Measurements from ENCODE around the gene SLCO4A1. TPM values are rescaled to one million over a fixed set of nuclear protein-coding genes. Genes with fewer than 3 reads are reported as not detected.

Gene SLCO4A1
- total RNA-seq, 1 experiment from 2014 or later = 48.8 TPM

DNA sequence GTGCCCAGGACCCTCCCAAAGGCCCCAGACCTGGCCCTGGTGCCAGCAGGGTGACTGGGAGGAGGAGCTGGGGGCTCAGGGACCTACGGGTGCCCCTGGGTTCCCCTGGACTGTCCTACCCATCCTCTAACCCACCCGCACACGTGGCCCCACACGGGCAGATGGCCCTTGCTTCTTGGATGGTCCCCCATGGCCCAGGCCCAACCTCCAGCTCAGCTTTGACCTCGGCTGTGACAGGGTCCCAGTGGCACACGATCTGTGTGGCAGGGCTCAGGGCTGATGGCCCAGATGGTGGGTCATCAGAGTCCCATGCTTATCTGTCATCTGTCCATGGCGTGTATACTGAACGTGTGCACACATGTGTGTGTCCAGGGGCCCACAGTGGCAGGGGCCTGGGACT is 70.3 kb downstream of the SLCO4A1 start:
- no peak for TF ChIP-seq EZH2 (IDR thresholded peaks at IDR 0.05; ENCODE audit: borderline replicate concordance, low read depth, low read length, poor library complexity, severe bottlenecking)
- TF ChIP-seq, protein P1, sequence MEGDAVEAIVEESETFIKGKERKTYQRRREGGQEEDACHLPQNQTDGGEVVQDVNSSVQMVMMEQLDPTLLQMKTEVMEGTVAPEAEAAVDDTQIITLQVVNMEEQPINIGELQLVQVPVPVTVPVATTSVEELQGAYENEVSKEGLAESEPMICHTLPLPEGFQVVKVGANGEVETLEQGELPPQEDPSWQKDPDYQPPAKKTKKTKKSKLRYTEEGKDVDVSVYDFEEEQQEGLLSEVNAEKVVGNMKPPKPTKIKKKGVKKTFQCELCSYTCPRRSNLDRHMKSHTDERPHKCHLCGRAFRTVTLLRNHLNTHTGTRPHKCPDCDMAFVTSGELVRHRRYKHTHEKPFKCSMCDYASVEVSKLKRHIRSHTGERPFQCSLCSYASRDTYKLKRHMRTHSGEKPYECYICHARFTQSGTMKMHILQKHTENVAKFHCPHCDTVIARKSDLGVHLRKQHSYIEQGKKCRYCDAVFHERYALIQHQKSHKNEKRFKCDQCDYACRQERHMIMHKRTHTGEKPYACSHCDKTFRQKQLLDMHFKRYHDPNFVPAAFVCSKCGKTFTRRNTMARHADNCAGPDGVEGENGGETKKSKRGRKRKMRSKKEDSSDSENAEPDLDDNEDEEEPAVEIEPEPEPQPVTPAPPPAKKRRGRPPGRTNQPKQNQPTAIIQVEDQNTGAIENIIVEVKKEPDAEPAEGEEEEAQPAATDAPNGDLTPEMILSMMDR (conservative IDR thresholded peaks at IDR 0.05; ENCODE audit: low read depth, low read length) = no peak
- CTCF ChIA-PET = no interaction called here
- Histone ChIP-seq H3K4me3 (ENCODE audit: low read depth, low read length, poor library complexity, severe bottlenecking) (no peak overlapping the region), H3K27ac (ENCODE audit: low read depth, low read length, poor library complexity, severe bottlenecking) (no peak overlapping the region), H3K27me3 (replicated peaks; ENCODE audit: insufficient read depth, low read depth, low read length, poor library complexity) (peaks cover 4% of the 10 kb centered on the region), H3K9me3 (ENCODE audit: low read depth, low read length, poor library complexity, severe bottlenecking) (no peaks in the 10 kb centered on the region), H3K36me3 (ENCODE audit: insufficient read depth, low read length, poor library complexity, severe bottlenecking) (no peaks in the 10 kb centered on the region), H3K4me1 (ENCODE audit: insufficient read depth, low read length, poor library complexity, severe bottlenecking) (peaks cover 31% of the 10 kb centered on the region)
- intact Hi-C loops (cut with micrococcal nuclease; ENCODE audit: unreplicated experiment) = no loop called here
- no peak for DNase-seq (ENCODE audit: low spot score)
- POLR2A ChIA-PET (ENCODE audit: low non-redundant PET) = no interaction called here
- no TSS peak for BruUV-seq (replicated peaks)

DNA sequence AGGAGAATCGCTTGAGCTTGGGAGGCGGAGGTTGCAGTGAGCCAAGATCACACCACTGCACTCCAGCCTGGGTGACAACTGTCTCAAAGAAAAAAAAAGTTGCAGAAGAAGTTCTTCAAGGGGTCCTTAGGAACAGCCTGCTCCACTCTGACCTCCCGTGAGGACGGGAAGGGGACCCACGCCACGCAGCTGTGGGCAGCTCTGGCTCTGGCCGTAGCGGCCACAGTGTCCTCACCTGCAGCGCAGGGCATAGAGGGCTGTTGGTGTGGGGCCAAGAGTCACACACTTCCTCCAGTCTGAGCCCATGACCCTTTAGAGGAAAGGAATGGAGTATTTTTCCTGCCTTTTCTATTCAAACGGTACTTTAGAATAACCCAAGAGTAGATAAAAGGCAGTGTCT is 71.7 kb downstream of the SLCO4A1 start:
- no TSS peak for BruUV-seq (replicated peaks)

DNA sequence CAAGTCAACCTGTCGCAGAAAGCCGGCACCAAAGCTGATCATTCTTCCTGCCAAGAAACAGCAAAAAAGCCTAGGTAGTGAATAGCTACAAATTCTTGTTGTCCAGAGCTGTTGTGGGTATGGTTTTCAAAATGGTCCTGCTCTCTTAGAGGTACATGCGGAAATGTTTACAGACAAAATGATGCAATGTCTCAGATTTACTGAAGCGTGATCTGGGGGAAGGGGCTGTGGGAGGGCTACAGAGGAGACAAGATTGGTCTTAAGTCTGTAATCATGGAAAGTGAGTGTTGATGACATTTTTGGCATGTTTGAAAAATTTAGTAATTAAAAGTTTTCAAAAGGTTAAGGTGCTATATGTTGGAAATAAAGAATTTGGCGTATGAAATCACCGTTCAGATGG is 72.5 kb downstream of the SLCO4A1 start:
- intact Hi-C loops (cut with micrococcal nuclease; ENCODE audit: unreplicated experiment) = no loop called here
- CTCF ChIA-PET = no interaction called here
- DNase-seq (ENCODE audit: low spot score) = no peak

More for the DNA sequence above, 71.7 kb downstream of the SLCO4A1 start:
- intact Hi-C loops (cut with micrococcal nuclease; ENCODE audit: unreplicated experiment) = no loop called here
- peaks cover 22% of the 10 kb centered on the region for H3K4me1 ChIP-seq (ENCODE audit: insufficient read depth, low read length, poor library complexity, severe bottlenecking)
- H3K27me3 ChIP-seq (replicated peaks; ENCODE audit: insufficient read depth, low read depth, low read length, poor library complexity) = peaks cover 4% of the 10 kb centered on the region
- H3K36me3 ChIP-seq (ENCODE audit: insufficient read depth, low read length, poor library complexity, severe bottlenecking) = no peaks in the 10 kb centered on the region
- no peak for DNase-seq (ENCODE audit: low spot score)
- H3K9me3 ChIP-seq (ENCODE audit: low read depth, low read length, poor library complexity, severe bottlenecking) = no peaks in the 10 kb centered on the region
- H3K4me3 ChIP-seq (ENCODE audit: low read depth, low read length, poor library complexity, severe bottlenecking) = no peak overlapping the region
- POLR2A ChIA-PET (ENCODE audit: low non-redundant PET) = no interaction called here
- CTCF ChIA-PET = no interaction called here
- no peak overlapping the region for H3K27ac ChIP-seq (ENCODE audit: low read depth, low read length, poor library complexity, severe bottlenecking)
- TF ChIP-seq, protein P1 (conservative IDR thresholded peaks at IDR 0.05; ENCODE audit: low read depth, low read length) = no peak
- no peak for TF ChIP-seq EZH2 (IDR thresholded peaks at IDR 0.05; ENCODE audit: borderline replicate concordance, low read depth, low read length, poor library complexity, severe bottlenecking)

More for the DNA sequence above, 72.5 kb downstream of the SLCO4A1 start:
- no TSS peak for BruUV-seq (replicated peaks)
- Histone ChIP-seq H3K4me1 (ENCODE audit: insufficient read depth, low read length, poor library complexity, severe bottlenecking) (peaks cover 19% of the 10 kb centered on the region), H3K27me3 (replicated peaks; ENCODE audit: insufficient read depth, low read depth, low read length, poor library complexity) (no peaks in the 10 kb centered on the region), H3K4me3 (ENCODE audit: low read depth, low read length, poor library complexity, severe bottlenecking) (no peak overlapping the region), H3K9me3 (ENCODE audit: low read depth, low read length, poor library complexity, severe bottlenecking) (no peaks in the 10 kb centered on the region), H3K36me3 (ENCODE audit: insufficient read depth, low read length, poor library complexity, severe bottlenecking) (no peaks in the 10 kb centered on the region), H3K27ac (ENCODE audit: low read depth, low read length, poor library complexity, severe bottlenecking) (no peak overlapping the region)
- TF ChIP-seq, protein P1 (conservative IDR thresholded peaks at IDR 0.05; ENCODE audit: low read depth, low read length) = no peak
- TF ChIP-seq EZH2 (IDR thresholded peaks at IDR 0.05; ENCODE audit: borderline replicate concordance, low read depth, low read length, poor library complexity, severe bottlenecking) = no peak
- POLR2A ChIA-PET (ENCODE audit: low non-redundant PET) = no interaction called here
